ENCODE data around the gene CCNL2. TPM values are rescaled to one million over a fixed set of nuclear protein-coding genes. Genes with fewer than 3 reads are reported as not detected.

Gene CCNL2
- total and polyA plus RNA-seq, 2 of the 13 experiments (the other 11 are each of a cell fraction or from before 2014, with no cell fraction given), result 105 to 340 TPM

GRCh38 chr1:1400576-1401456 is 1.7 kb upstream of the CCNL2 start (continued):
- no peak; the same call in 1 of the 2 replicates for TF ChIP-seq ZXDC (CRISPR knock-in tag; IDR thresholded peaks at IDR 0.05)
- TF ChIP-seq SATB2 (CRISPR knock-in tag; IDR thresholded peaks at IDR 0.05), result 0 out of 2 replicates have a peak, but pooled peaks have one; percentile 59
- peak; percentile 92 for TF ChIP-seq SOX5 (CRISPR knock-in tag; IDR thresholded peaks at IDR 0.05; ENCODE audit: borderline replicate concordance)
- no peak for TF ChIP-seq ZNF512B (CRISPR knock-in tag; IDR thresholded peaks at IDR 0.05; ENCODE audit: borderline replicate concordance)
- no peak for TF ChIP-seq ADNP (CRISPR knock-in tag; IDR thresholded peaks at IDR 0.05)
